ENCODE data around the gene COL11A1. TPM values are rescaled to one million over a fixed set of nuclear protein-coding genes. Genes with fewer than 3 reads are reported as not detected.

The COL11A1 gene
- total RNA-seq, 2 experiments from 2014 or later = not detected

- intact Hi-C loops (cut with micrococcal nuclease) = no loop called here
- Mint-ChIP-seq H3K36me3 (ENCODE audit: low read depth) (no peaks in the 10 kb centered on the region), H3K4me3 (no peak overlapping the region), H3K4me1 (ENCODE audit: low read depth) (no peaks in the 10 kb centered on the region), H3K27me3 (no peaks in the 10 kb centered on the region), H3K9me3 (no peaks in the 10 kb centered on the region), H3K27ac (no peak overlapping the region)
- POLR2A ChIA-PET = no interaction called here
- CTCF ChIA-PET = no interaction called here
- DNase-seq = no peak
- ATAC-seq = no peak
- no peak for TF ChIP-seq CTCF (IDR thresholded peaks at IDR 0.05)
Measured at GRCh38 chr1:102967786-102968185, 140.5 kb downstream of the COL11A1 start.

GRCh38 chr1:102961549-102961948 is 146.8 kb downstream of the COL11A1 start:
- no peak for DNase-seq
- no peak for ATAC-seq
- Mint-ChIP-seq H3K27ac (no peak overlapping the region), H3K4me3 (no peak overlapping the region), H3K4me1 (ENCODE audit: low read depth) (no peaks in the 10 kb centered on the region), H3K27me3 (no peaks in the 10 kb centered on the region), H3K9me3 (no peaks in the 10 kb centered on the region), H3K36me3 (ENCODE audit: low read depth) (no peaks in the 10 kb centered on the region)
- ChIA-PET CTCF (interaction anchor here (1.0 kb wide), 1 partner anchor 9 kb away, joined by 4 read pairs; no protein-coding TSS in a partner anchor), POLR2A (no interaction called here)
- intact Hi-C loops (cut with micrococcal nuclease) = no loop called here
- TF ChIP-seq CTCF (IDR thresholded peaks at IDR 0.05) = no peak

GRCh38 chr1:102954576-102954975 is 153.7 kb downstream of the COL11A1 start:
- TF ChIP-seq CTCF (IDR thresholded peaks at IDR 0.05) = no peak
- Mint-ChIP-seq H3K4me1 (ENCODE audit: low read depth) (no peaks in the 10 kb centered on the region), H3K27me3 (no peaks in the 10 kb centered on the region), H3K36me3 (ENCODE audit: low read depth) (no peaks in the 10 kb centered on the region), H3K9me3 (no peaks in the 10 kb centered on the region), H3K4me3 (no peak overlapping the region), H3K27ac (no peak overlapping the region)
- DNase-seq = no peak
- CTCF ChIA-PET = no interaction called here
- intact Hi-C loops (cut with micrococcal nuclease) = no loop called here
- POLR2A ChIA-PET = no interaction called here
- no peak for ATAC-seq

GRCh38 chr1:102952400-102952799 is 155.9 kb downstream of the COL11A1 start:
- intact Hi-C loops (cut with micrococcal nuclease) = no loop called here
- Mint-ChIP-seq H3K27ac (no peak overlapping the region), H3K4me3 (no peak overlapping the region), H3K4me1 (ENCODE audit: low read depth) (no peaks in the 10 kb centered on the region), H3K36me3 (ENCODE audit: low read depth) (no peaks in the 10 kb centered on the region), H3K27me3 (no peaks in the 10 kb centered on the region), H3K9me3 (no peaks in the 10 kb centered on the region)
- DNase-seq (no peak), ATAC-seq (no peak)
- ChIA-PET POLR2A (no interaction called here), CTCF (no interaction called here)
- no peak for TF ChIP-seq CTCF (IDR thresholded peaks at IDR 0.05)

- H3K36me3 Mint-ChIP-seq (ENCODE audit: low read depth) = no peaks in the 10 kb centered on the region
- H3K27me3 Mint-ChIP-seq = no peaks in the 10 kb centered on the region
- ATAC-seq (no peak), DNase-seq (no peak)
- ChIA-PET CTCF (no interaction called here), POLR2A (no interaction called here)
- no peak overlapping the region for H3K4me3 Mint-ChIP-seq
- no peak for TF ChIP-seq CTCF (IDR thresholded peaks at IDR 0.05)
- H3K4me1 Mint-ChIP-seq (ENCODE audit: low read depth) = no peaks in the 10 kb centered on the region
- H3K27ac Mint-ChIP-seq = no peak overlapping the region
- H3K9me3 Mint-ChIP-seq = peaks cover 2% of the 10 kb centered on the region
- intact Hi-C loops (cut with micrococcal nuclease) = no loop called here
Measured at GRCh38 chr1:102942324-102942723, 166.0 kb downstream of the COL11A1 start.
